Small intestine (tissue), 7 donors: ENCODE data around the gene ACAA2. TPM values are rescaled to one million over a fixed set of nuclear protein-coding genes. Genes with fewer than 3 reads are reported as not detected.
A peak's percentile ranks its signal among the peaks of the same experiment; 100 is the strongest.

ENCODE experiments used
- DNase-seq, 2 donors: peaks; one replicate each; pipeline versions ENCODE4 v3.0.0 to v3.0.0-alpha.2; 2013
- FAIRE-seq: peaks from 2 replicates; lab custom pipeline; 2012; peaks lifted over from hg19 to GRCh38; lab: Jason Lieb, UNC
- H3K27ac ChIP-seq, 3 donors: one replicate each; pipeline ENCODE4 v1.5.1; 2013; ENCODE audit warnings: low read length in 2 of 3, mild to moderate bottlenecking in 2 of 3, control low read depth in 1 of 3, inconsistent platforms in 1 of 3, low read depth in 1 of 3, moderate library complexity in 1 of 3
- H3K27me3 ChIP-seq, 3 donors: one replicate each; pipeline ENCODE4 v1.6.1; 2013; ENCODE audit warnings: low read length in 3 of 3, inconsistent platforms in 1 of 3; ENCODE audit not compliant: control insufficient read depth in 3 of 3, insufficient read depth in 3 of 3
- H3K36me3 ChIP-seq, 3 donors: one replicate each; pipeline ENCODE4 v1.6.1; 2013; ENCODE audit warnings: low read length in 3 of 3, inconsistent platforms in 1 of 3, low read depth in 1 of 3, mild to moderate bottlenecking in 1 of 3, moderate library complexity in 1 of 3; ENCODE audit not compliant: control insufficient read depth in 3 of 3, insufficient read depth in 2 of 3
- H3K4me1 ChIP-seq, 3 donors: one replicate each; pipeline ENCODE4 v1.6.1; 2013; ENCODE audit warnings: low read length in 2 of 3, inconsistent platforms in 1 of 3, low read depth in 1 of 3, mild to moderate bottlenecking in 1 of 3, moderate library complexity in 1 of 3; ENCODE audit not compliant: control insufficient read depth in 3 of 3, insufficient read depth in 2 of 3
- H3K4me3 ChIP-seq, 3 donors: one replicate each; pipeline ENCODE4 v1.5.1; 2013; ENCODE audit warnings: low read length in 3 of 3, control low read depth in 1 of 3, inconsistent platforms in 1 of 3, low read depth in 1 of 3, mild to moderate bottlenecking in 1 of 3, moderate library complexity in 1 of 3
- H3K9me3 ChIP-seq, 2 donors: one replicate each; pipeline ENCODE4 v1.6.1; 2013; ENCODE audit warnings: low read depth in 1 of 2, low read length in 1 of 2; ENCODE audit not compliant: control insufficient read depth in 2 of 2, insufficient read depth in 1 of 2
- WGBS, 3 donors: extraction: QIAGEN DNeasy Blood & Tissue Kit; methylation state at CpG; one replicate each; pipeline ENCODE4 v1.1.7; 2013; 5-methylcytosine and 5-hydroxymethylcytosine counted together
- polyA plus RNA-seq, 4 donors: library from polyadenylated mRNA; stranded (reverse) in 3 of 4; unstranded in 1 of 4; fragments of 200-250 nt in 3 of 4; fragments of 120-200 nt in 1 of 4; gene quantifications; one replicate each; pipeline versions ENCODE4 v1.2.1 to v1.2.3, GENCODE V29; 2013
- donor health status: healthy with polysubstance abuse.
- donor health status: control.
- donor health status: control.
- donor health status: Bipolar disorder and iron deficiency.
- donor health status: healthy.

Gene ACAA2
- polyA plus RNA-seq, 4 donors: 114 to 397 (median 208) TPM

DNA sequence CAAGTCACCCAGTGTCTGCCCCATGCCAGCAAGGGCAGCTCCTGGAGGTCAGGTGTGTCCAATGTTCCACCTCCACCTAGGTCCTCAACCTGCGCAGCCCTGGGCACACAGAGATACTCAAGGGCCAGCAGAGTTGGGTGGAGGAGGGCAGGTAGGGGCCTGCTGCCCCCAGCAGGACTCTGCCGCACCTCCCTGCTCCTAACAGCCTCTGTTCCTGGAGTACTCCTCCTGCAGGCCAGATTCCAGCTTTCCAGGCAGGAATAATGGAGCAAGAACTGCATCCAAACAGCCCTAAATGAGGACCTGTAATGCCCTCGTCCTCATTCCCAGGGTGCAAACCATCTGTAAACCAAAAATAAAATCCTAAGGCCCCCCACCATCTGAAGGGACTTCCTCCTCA is 44.4 kb upstream of the ACAA2 start:
- peaks cover 0 to 26% (median 8%) of the 10 kb centered on the region in 3 donors for H3K4me1 ChIP-seq
- no peak for DNase-seq
- no peak for FAIRE-seq
- H3K4me3 ChIP-seq: no peak overlapping the region
- H3K27me3 ChIP-seq: no peaks in the 10 kb centered on the region
- H3K27ac ChIP-seq: peak overlapping the region in 2 of 3 donors; percentile 38 to 89
- peaks cover 0 to 51% (median 3%) of the 10 kb centered on the region in 3 donors for H3K36me3 ChIP-seq
- H3K9me3 ChIP-seq: no peaks in the 10 kb centered on the region
- 64 to 80% (median 78%) methylated on average over 3 of the region's 3 CpGs for WGBS, 3 donors

DNA sequence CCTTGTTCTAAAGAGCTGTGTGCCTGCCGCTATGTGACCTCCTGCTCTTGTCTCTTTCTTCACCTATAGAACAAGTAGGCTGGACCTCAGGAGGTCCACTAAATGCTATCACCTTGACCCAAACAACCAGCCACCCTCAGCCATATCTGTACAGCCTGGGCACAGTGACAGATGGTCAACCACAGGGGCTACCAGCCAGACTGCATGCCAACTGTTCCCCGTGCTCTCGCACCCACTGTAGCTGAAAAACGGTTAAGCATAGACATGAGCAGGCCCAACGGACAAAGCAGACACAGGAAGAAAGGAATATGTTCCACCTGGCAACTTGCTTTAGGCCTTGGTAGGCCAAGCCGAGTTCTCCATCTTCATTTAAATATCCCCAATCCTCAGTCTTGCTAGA is 43.2 kb upstream of the ACAA2 start:
- Histone ChIP-seq H3K36me3 (peaks cover 0 to 56% (median 2%) of the 10 kb centered on the region in 3 donors), H3K27me3 (no peaks in the 10 kb centered on the region), H3K9me3 (no peaks in the 10 kb centered on the region), H3K27ac (no peak overlapping the region), H3K4me1 (peaks cover 0 to 26% (median 8%) of the 10 kb centered on the region in 3 donors), H3K4me3 (no peak overlapping the region)
- 94 to 97% (median 95%) methylated on average over 6 of the region's 6 CpGs for WGBS, 3 donors
- DNase-seq: no peak
- FAIRE-seq: no peak

DNA sequence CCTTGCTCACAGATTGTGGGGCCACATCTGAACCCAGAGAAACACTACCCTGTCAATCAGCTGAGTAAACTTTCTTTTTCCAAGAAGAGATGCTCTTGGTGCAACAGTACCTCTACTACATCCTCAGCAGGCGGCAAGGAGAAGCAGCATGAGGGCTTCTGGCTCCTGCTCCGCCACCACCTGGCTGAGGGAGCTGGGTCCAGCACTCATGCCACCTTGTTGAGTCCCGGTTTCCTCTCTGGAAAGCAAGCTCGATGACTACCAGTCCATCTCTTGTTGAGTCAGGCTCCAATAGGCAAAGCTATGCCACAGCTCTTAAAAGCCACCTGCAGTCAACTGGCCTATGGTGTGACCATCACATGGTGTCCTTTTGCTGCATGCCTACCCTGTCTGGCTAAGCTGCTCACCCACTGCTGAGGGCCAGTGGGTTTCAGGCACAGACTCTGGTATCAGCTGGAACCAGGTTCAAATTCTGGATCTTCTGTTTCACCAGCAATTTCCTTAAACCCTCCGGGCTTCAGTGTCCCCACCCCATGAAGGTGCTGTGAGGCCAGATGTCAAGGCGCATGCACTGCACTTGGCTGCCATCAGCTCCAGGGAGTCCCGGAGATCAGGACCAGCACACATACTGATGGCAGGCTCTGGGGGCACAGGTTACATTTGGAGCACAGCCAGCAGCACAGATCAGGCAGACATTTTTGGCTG is 42.5 kb upstream of the ACAA2 start:
- Histone ChIP-seq H3K4me1 (peaks cover 0 to 26% (median 7%) of the 10 kb centered on the region in 3 donors), H3K27me3 (no peaks in the 10 kb centered on the region), H3K9me3 (no peaks in the 10 kb centered on the region), H3K27ac (no peak overlapping the region), H3K36me3 (peaks cover 0 to 55% (median 2%) of the 10 kb centered on the region in 3 donors), H3K4me3 (no peak overlapping the region)
- 92 to 97% (median 96%) methylated on average over 7 of the region's 7 CpGs for WGBS, 3 donors
- DNase-seq (no peak), FAIRE-seq (no peak)

DNA sequence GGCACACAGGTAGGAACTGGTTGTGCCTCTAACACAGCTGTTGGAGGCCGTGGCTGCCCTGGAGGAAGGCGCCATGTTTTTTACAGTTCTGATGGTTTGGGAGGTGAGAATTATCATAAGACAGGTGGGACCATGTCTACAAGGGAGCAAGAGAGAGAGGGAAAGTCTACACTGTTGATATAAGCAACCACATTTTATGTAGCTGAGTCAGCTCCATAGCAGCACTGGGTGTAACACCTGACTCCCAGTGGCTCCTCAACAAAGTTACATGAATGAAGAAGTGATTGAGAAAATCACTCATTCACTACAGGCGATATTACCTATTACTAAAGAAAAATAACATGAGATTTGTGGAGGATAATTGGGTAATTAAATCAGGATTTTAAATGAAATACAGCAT is 41.3 kb upstream of the ACAA2 start:
- peaks cover 0 to 25% (median 0%) of the 10 kb centered on the region in 3 donors for H3K4me1 ChIP-seq
- no peak for DNase-seq
- H3K36me3 ChIP-seq: peaks cover 0 to 58% (median 2%) of the 10 kb centered on the region in 3 donors
- no peak overlapping the region for H3K4me3 ChIP-seq
- H3K27ac ChIP-seq: no peak overlapping the region
- WGBS, 3 donors: 92 to 99% (median 95%) methylated on average over 3 of the region's 3 CpGs
- no peaks in the 10 kb centered on the region for H3K27me3 ChIP-seq
- no peaks in the 10 kb centered on the region for H3K9me3 ChIP-seq
- no peak for FAIRE-seq

DNA sequence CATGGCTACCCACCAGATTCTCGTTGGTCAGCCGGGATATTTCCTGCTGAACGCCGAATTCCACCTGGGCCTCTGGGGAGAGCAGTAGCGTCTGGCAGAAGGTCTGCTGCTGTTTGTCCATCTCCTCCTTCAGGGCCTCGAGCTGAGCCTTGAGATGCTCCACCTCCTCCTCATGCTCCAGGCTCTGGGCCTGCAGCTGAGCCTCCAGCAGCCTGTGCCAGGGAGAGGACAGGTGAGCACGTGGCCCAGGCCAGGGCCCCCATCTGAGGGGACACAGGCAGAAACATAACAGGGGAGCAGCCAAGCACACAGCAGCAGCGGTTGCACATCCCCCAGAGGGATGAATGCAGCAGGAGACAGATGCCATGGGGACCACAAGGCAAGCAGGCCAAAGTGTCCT is 40.1 kb upstream of the ACAA2 start:
- no peak overlapping the region for H3K27ac ChIP-seq
- H3K4me3 ChIP-seq: no peak overlapping the region
- H3K9me3 ChIP-seq: no peaks in the 10 kb centered on the region
- FAIRE-seq (no peak), DNase-seq (no peak)
- WGBS, 3 donors: 87 to 89% (median 88%) methylated on average over 8 of the region's 8 CpGs
- H3K27me3 ChIP-seq: no peaks in the 10 kb centered on the region
- H3K4me1 ChIP-seq: peaks cover 0 to 26% (median 0%) of the 10 kb centered on the region in 3 donors
- H3K36me3 ChIP-seq: peaks cover 0 to 64% (median 2%) of the 10 kb centered on the region in 3 donors

DNA sequence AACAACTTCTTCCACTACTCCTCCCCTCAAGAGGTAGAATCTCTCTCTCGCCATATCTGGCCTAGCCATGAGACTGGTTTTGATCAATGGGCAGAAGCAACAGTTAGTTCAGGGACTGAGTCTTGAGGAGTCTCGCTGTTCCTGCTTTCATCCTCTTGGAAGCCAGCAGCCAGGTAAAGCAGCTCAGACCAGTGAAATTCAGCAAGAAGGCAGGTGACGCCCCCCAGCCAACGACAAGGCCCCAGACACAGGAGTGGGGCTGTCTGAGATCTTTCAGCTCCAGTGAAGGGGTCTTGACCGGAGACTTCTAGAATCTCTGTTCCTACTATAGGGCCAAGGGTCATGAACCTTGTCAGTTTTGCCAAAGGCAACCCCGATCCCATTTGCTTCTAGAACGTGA is 39.7 kb upstream of the ACAA2 start:
- Histone ChIP-seq H3K36me3 (peaks cover 0 to 69% (median 2%) of the 10 kb centered on the region in 3 donors), H3K9me3 (no peaks in the 10 kb centered on the region), H3K4me1 (peaks cover 0 to 26% (median 0%) of the 10 kb centered on the region in 3 donors), H3K4me3 (no peak overlapping the region), H3K27me3 (no peaks in the 10 kb centered on the region), H3K27ac (no peak overlapping the region)
- WGBS, 3 donors: 79 to 89% (median 80%) methylated on average over 7 of the region's 7 CpGs
- no peak for DNase-seq
- FAIRE-seq: no peak

DNA sequence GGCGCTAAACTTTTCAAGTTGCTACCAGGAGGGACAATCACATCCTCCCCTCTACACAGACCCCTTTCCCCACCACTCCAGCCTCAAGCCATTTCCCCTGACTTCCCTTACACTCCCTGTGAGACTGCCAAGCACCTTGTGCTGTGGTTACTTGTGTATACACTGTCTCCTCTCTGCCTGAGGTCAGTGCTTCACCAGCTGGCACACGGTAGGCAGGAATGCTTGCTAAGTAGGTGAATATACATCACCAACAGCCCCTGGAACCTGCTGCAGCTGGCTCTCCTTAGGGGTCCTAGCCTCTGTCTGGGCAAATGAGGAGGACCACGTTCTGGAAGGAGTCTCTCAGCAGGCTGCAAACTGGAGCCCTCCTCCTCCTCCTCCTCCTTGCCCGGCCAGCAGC is 38.3 kb upstream of the ACAA2 start:
- no peaks in the 10 kb centered on the region for H3K9me3 ChIP-seq
- H3K27me3 ChIP-seq: no peaks in the 10 kb centered on the region
- H3K36me3 ChIP-seq: peaks cover 0 to 74% (median 2%) of the 10 kb centered on the region in 3 donors
- peaks cover 0 to 20% (median 0%) of the 10 kb centered on the region in 3 donors for H3K4me1 ChIP-seq
- FAIRE-seq (no peak), DNase-seq (no peak)
- 80 to 83% (median 81%) methylated on average over 3 to 4 of the region's 4 CpGs for WGBS, 3 donors
- H3K4me3 ChIP-seq: no peak overlapping the region
- H3K27ac ChIP-seq: no peak overlapping the region

DNA sequence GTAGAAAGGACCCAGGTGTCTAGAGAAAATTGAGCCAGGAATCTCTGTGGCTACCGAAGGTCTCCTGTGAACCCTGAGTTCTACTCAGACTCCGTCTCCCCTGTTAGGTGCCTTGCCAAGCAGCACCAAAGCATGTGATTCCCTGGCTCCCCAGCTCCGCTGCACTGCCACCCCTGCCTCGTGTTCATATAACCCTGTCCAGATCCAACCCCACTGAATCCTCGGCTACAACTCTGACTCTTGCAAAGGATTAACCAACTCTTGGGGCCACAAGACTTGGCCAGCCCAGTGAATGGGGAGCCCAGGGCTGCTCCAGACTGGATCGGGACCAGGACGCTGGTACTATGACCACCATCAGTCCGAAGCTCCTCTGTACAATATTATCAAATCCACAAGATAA is 37.3 kb upstream of the ACAA2 start:
- H3K27me3 ChIP-seq: no peaks in the 10 kb centered on the region
- peaks cover 0 to 73% (median 4%) of the 10 kb centered on the region in 3 donors for H3K36me3 ChIP-seq
- peaks cover 0 to 20% (median 0%) of the 10 kb centered on the region in 3 donors for H3K4me1 ChIP-seq
- H3K27ac ChIP-seq: peak overlapping the region in 1 of 3 donors; percentile 90
- 90 to 93% (median 90%) methylated on average over 8 of the region's 8 CpGs for WGBS, 3 donors
- no peaks in the 10 kb centered on the region for H3K9me3 ChIP-seq
- FAIRE-seq (no peak), DNase-seq (no peak)
- no peak overlapping the region for H3K4me3 ChIP-seq
